ENCODE measurements around the gene TMEM255B. TPM values are rescaled to one million over a fixed set of nuclear protein-coding genes. Genes with fewer than 3 reads are reported as not detected.

The TMEM255B gene
- total RNA-seq, 1 donor from 2014 or later = 1.5 TPM

DNA sequence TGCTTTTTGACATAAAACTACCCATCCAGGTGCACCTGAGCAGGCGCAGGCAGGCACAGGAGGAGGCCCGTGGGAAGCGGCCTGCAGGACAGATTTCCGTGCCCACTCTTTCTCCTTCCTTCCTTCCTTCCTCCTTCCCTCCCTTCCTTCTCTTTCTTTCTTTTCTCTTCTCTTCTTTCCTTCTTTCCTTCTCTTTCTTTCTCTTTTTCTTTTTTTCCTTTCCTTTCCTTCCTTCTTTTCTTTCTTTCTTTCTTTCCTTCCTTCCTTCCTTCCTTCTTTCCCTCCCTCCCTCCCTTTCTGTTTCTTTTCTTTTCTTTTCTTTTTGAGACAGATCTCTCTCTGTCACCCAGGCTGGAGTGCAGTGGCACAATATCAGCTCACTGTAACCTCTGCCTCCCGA lies 21.2 kb upstream of the TMEM255B start:
- peaks cover 6% of the 10 kb centered on the region for H3K4me1 Mint-ChIP-seq (ENCODE audit: low read depth)
- peaks cover 2% of the 10 kb centered on the region for H3K27me3 Mint-ChIP-seq
- H3K27ac Mint-ChIP-seq = no peak overlapping the region
- TF ChIP-seq, protein P1, sequence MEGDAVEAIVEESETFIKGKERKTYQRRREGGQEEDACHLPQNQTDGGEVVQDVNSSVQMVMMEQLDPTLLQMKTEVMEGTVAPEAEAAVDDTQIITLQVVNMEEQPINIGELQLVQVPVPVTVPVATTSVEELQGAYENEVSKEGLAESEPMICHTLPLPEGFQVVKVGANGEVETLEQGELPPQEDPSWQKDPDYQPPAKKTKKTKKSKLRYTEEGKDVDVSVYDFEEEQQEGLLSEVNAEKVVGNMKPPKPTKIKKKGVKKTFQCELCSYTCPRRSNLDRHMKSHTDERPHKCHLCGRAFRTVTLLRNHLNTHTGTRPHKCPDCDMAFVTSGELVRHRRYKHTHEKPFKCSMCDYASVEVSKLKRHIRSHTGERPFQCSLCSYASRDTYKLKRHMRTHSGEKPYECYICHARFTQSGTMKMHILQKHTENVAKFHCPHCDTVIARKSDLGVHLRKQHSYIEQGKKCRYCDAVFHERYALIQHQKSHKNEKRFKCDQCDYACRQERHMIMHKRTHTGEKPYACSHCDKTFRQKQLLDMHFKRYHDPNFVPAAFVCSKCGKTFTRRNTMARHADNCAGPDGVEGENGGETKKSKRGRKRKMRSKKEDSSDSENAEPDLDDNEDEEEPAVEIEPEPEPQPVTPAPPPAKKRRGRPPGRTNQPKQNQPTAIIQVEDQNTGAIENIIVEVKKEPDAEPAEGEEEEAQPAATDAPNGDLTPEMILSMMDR (IDR thresholded peaks at IDR 0.05; ENCODE audit: unreplicated experiment) = no peak
- no peaks in the 10 kb centered on the region for H3K36me3 Mint-ChIP-seq (ENCODE audit: insufficient read depth)
- no peak overlapping the region for H3K4me3 Mint-ChIP-seq (ENCODE audit: low read depth)
- H3K9me3 Mint-ChIP-seq (ENCODE audit: low read depth) = no peaks in the 10 kb centered on the region
- DNase-seq (ENCODE audit: low spot score, unreplicated experiment) = no peak

DNA sequence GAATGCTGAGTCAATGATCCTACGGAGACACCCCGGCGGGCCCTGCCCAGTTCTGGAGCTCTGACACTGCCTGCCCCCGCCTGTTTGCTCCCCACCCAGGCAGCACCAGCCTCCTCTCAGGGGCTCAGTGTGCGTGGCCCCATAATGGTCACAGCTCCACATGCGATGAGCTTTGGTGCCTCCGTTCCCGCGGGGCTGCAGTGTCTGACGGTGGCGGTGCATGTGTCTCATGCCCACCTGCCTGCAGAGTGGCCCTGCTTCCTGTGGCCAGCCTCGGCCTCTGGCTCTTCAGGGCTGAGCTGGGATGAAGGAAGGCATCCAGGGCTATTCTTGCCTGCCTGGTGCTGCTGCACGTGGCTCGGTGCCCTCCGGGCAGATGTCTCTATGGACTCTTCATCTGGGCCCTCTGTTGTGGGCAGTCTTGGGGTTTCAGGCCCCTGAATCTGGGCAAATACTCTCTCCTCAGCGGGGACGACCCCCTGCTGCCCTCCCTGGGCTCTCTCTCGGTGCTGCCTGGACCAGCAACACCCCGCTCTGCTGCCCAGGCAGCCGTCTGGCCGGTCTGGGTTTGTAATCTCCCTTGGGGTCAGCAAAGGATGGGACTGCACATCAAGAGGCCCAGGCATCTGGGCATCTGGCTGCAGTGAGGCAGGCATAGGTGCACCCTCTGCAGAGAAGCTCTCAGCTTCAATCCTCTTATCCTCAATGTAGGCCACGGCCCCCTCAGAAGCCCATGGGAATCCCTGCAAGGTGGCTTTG lies 19.3 kb upstream of the TMEM255B start:
- TF ChIP-seq, protein P1 (IDR thresholded peaks at IDR 0.05; ENCODE audit: unreplicated experiment) = no peak
- Mint-ChIP-seq H3K4me3 (ENCODE audit: low read depth) (no peak overlapping the region), H3K4me1 (ENCODE audit: low read depth) (peaks cover 6% of the 10 kb centered on the region), H3K27ac (no peak overlapping the region), H3K36me3 (ENCODE audit: insufficient read depth) (no peaks in the 10 kb centered on the region), H3K27me3 (peaks cover 2% of the 10 kb centered on the region), H3K9me3 (ENCODE audit: low read depth) (no peaks in the 10 kb centered on the region)
- no peak for DNase-seq (ENCODE audit: low spot score, unreplicated experiment)

DNA sequence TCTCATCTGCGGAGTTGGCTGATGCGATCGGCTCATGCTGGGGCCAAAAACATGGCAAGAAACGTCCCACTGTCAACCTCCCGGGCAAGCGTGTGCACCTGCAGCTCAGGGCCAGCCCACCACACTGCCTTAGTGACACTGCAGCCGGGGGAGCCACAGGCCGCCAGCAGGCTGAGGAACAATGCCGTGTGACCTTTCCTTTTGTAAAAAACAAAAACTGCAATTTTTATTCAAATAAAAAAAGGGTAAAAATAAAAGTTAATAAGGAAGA lies 18.8 kb upstream of the TMEM255B start:
- Mint-ChIP-seq H3K36me3 (ENCODE audit: insufficient read depth) (no peaks in the 10 kb centered on the region), H3K27ac (no peak overlapping the region), H3K4me1 (ENCODE audit: low read depth) (peaks cover 6% of the 10 kb centered on the region), H3K9me3 (ENCODE audit: low read depth) (no peaks in the 10 kb centered on the region), H3K27me3 (peaks cover 2% of the 10 kb centered on the region), H3K4me3 (ENCODE audit: low read depth) (no peak overlapping the region)
- TF ChIP-seq, protein P1 (IDR thresholded peaks at IDR 0.05; ENCODE audit: unreplicated experiment) = no peak
- no peak for DNase-seq (ENCODE audit: low spot score, unreplicated experiment)

DNA sequence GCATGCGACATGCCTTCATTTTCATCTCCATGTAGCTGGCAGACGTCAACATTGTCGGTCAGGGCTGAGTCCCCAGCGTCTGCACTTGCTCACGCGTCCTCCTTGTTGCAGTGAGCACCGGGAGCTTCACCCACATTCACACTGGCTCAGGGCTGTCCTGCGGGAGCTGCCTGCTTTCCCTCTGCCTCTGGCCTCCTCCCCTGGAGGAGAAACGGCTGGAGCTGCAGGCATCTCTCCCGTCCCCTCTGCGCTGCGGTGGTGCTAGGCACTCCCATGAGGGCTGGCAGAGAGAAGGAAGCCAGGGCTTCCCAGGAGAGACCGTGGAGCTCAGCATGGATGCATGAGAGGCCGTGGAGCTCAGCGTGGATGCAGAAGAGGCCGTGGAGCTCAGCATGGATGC lies 18.4 kb upstream of the TMEM255B start:
- H3K4me3 Mint-ChIP-seq (ENCODE audit: low read depth) = no peak overlapping the region
- H3K36me3 Mint-ChIP-seq (ENCODE audit: insufficient read depth) = no peaks in the 10 kb centered on the region
- peaks cover 2% of the 10 kb centered on the region for H3K27me3 Mint-ChIP-seq
- H3K9me3 Mint-ChIP-seq (ENCODE audit: low read depth) = no peaks in the 10 kb centered on the region
- H3K4me1 Mint-ChIP-seq (ENCODE audit: low read depth) = peaks cover 6% of the 10 kb centered on the region
- no peak overlapping the region for H3K27ac Mint-ChIP-seq
- TF ChIP-seq, protein P1 (IDR thresholded peaks at IDR 0.05; ENCODE audit: unreplicated experiment) = no peak
- DNase-seq (ENCODE audit: low spot score, unreplicated experiment) = no peak

DNA sequence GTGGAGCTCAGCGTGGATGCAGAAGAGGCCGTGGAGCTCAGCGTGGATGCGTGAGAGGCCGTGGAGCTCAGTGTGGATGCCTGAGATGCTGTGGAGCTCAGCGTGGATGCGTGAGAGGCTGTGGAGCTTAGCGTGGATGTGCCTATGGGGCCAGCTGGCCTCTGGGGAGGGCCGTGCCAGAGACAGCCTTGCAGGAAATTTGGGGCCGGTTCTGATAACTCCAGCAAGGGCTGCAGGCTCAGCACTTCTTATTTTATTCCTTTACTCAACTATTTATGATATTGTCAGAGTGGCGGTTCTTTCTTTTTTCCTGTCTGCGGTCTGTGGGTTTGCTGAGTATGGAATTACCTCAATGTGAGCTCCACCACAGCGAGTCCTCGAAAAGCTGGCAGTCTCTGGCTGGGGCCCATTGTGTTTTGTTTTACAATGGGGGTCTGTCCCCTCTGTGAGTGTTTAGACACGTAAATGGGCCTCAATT lies 17.8 kb upstream of the TMEM255B start:
- H3K36me3 Mint-ChIP-seq (ENCODE audit: insufficient read depth) = no peaks in the 10 kb centered on the region
- H3K9me3 Mint-ChIP-seq (ENCODE audit: low read depth) = no peaks in the 10 kb centered on the region
- no peak overlapping the region for H3K27ac Mint-ChIP-seq
- peaks cover 7% of the 10 kb centered on the region for H3K4me1 Mint-ChIP-seq (ENCODE audit: low read depth)
- H3K27me3 Mint-ChIP-seq = peaks cover 2% of the 10 kb centered on the region
- no peak for DNase-seq (ENCODE audit: low spot score, unreplicated experiment)
- H3K4me3 Mint-ChIP-seq (ENCODE audit: low read depth) = no peak overlapping the region
- TF ChIP-seq, protein P1 (IDR thresholded peaks at IDR 0.05; ENCODE audit: unreplicated experiment) = no peak
